WTC11 (cell line): Measurements from ENCODE around the gene SIPA1L3. TPM values are rescaled to one million over a fixed set of nuclear protein-coding genes. Genes with fewer than 3 reads are reported as not detected.

Experiments
- ATAC-seq: fragments of 200-7000 bp; cut with Tn5 transposase; 2 replicates; pipeline ENCODE4 v1.10.0; 2021; ENCODE audit warnings: mild to moderate bottlenecking, moderate library complexity
- CTCF ChIA-PET: fragments of 300-600 bp; sonication (Branson Sonifier 250); formaldehyde crosslinking; loops from one replicate; lab custom pipeline; 2021; ENCODE audit warnings: antibody characterized with exemption; lab: Charles Lee
- POLR2A ChIA-PET: fragments of 350-600 bp; sonication (Branson Sonifier 250); formaldehyde crosslinking; loops from one replicate; lab custom pipeline; 2021; ENCODE audit warnings: antibody characterized with exemption; lab: Charles Lee
- DNase-seq: peaks from one replicate; pipeline ENCODE4 v3.0.0; 2021; ENCODE audit warnings: low spot score
- H3K27ac Mint-ChIP-seq: 2 replicates; pipeline ENCODE4 v1.8.0; 2021; ENCODE audit warnings: mixed read lengths
- H3K27me3 Mint-ChIP-seq: 2 replicates; pipeline ENCODE4 v1.8.0; 2021; ENCODE audit warnings: low read depth, mild to moderate bottlenecking, moderate library complexity, mixed read lengths
- H3K36me3 Mint-ChIP-seq: 2 replicates; pipeline ENCODE4 v1.8.0; 2021; ENCODE audit warnings: mixed read lengths
- H3K4me1 Mint-ChIP-seq: 2 replicates; pipeline ENCODE4 v1.8.0; 2022; ENCODE audit warnings: mixed read lengths
- H3K4me3 Mint-ChIP-seq: 2 replicates; pipeline ENCODE4 v1.8.0; 2021; ENCODE audit warnings: mild to moderate bottlenecking, moderate library complexity, mixed read lengths
- H3K9me3 Mint-ChIP-seq: 2 replicates; pipeline ENCODE4 v1.8.0; 2021; ENCODE audit warnings: mixed read lengths
- CREM ChIP-seq: sonication (generic); formaldehyde crosslinking; IDR thresholded peaks from 2 replicates; pipeline ENCODE4 v1.8.1; 2022; ENCODE audit warnings: mild to moderate bottlenecking, missing genetic modification reagents, moderate library complexity
- GRHL2 ChIP-seq: fragments of 250-450 bp; sonication (Bioruptor Pico); IDR thresholded peaks from 2 replicates; pipeline ENCODE4 v1.8.0; 2022; ENCODE audit warnings: mild to moderate bottlenecking, moderate library complexity; ENCODE audit not compliant: insufficient replicate concordance, severe bottlenecking
- MYBL2 ChIP-seq: sonication (generic); formaldehyde crosslinking; IDR thresholded peaks from 2 replicates; pipeline ENCODE4 v1.8.1; 2023; ENCODE audit warnings: mild to moderate bottlenecking, moderate library complexity, missing genetic modification reagents
- NFYB ChIP-seq: sonication (generic); formaldehyde crosslinking; conservative IDR thresholded peaks from 2 replicates; pipeline ENCODE4 v1.8.0; 2022; ENCODE audit warnings: low read depth, missing genetic modification reagents
- NR2C2 ChIP-seq: sonication (generic); formaldehyde crosslinking; IDR thresholded peaks from 2 replicates; pipeline ENCODE4 v1.8.0; 2022; ENCODE audit warnings: mild to moderate bottlenecking, missing genetic modification reagents
- RORB ChIP-seq: fragments of 250-450 bp; sonication (Bioruptor Pico); IDR thresholded peaks from 2 replicates; pipeline ENCODE4 v1.9.0; 2021; ENCODE audit warnings: mild to moderate bottlenecking
- SP1 ChIP-seq: sonication (generic); formaldehyde crosslinking; conservative IDR thresholded peaks from 2 replicates; pipeline ENCODE4 v1.8.1; 2022; ENCODE audit warnings: missing genetic modification reagents
- TCF7 ChIP-seq: sonication (generic); formaldehyde crosslinking; IDR thresholded peaks from 2 replicates; pipeline ENCODE4 v1.8.0; 2022; ENCODE audit warnings: mild to moderate bottlenecking, low read depth, missing genetic modification reagents, moderate library complexity
- TEAD1 ChIP-seq: sonication (generic); formaldehyde crosslinking; IDR thresholded peaks from 2 replicates; pipeline ENCODE4 v1.8.0; 2022; ENCODE audit warnings: mild to moderate bottlenecking, missing genetic modification reagents
- TEAD4 ChIP-seq: sonication (generic); formaldehyde crosslinking; IDR thresholded peaks from 2 replicates; pipeline ENCODE4 v1.8.0; 2022; ENCODE audit warnings: mild to moderate bottlenecking, missing genetic modification reagents
- TP53 ChIP-seq: sonication (generic); formaldehyde crosslinking; IDR thresholded peaks from 2 replicates; pipeline ENCODE4 v1.8.1; 2023; ENCODE audit warnings: mild to moderate bottlenecking, missing genetic modification reagents
- ZNF121 ChIP-seq: sonication (generic); formaldehyde crosslinking; IDR thresholded peaks from 2 replicates; pipeline ENCODE4 v1.8.0; 2023; ENCODE audit warnings: missing genetic modification reagents
- ZNF219 ChIP-seq: sonication (generic); formaldehyde crosslinking; IDR thresholded peaks from 2 replicates; pipeline ENCODE4 v1.8.0; 2023; ENCODE audit warnings: missing genetic modification reagents, mild to moderate bottlenecking, borderline replicate concordance
- total RNA-seq: library from RNA; stranded (reverse); gene quantifications from 3 replicates; pipeline ENCODE4 v1.2.3, GENCODE V29; 2021
- TF ChIP-seq, protein P1 (sequence below): fragments of 250-450 bp; sonication (Bioruptor Pico); IDR thresholded peaks from 2 replicates; pipeline ENCODE4 v1.9.0; 2021; ENCODE audit warnings: moderate library complexity, mild to moderate bottlenecking, inconsistent platforms, borderline replicate concordance
- TF ChIP-seq, protein P2 (sequence below): sonication (generic); formaldehyde crosslinking; IDR thresholded peaks from 2 replicates; pipeline ENCODE4 v1.8.1; 2023; ENCODE audit warnings: mild to moderate bottlenecking, missing genetic modification reagents
- TF ChIP-seq, protein P3 (sequence below): sonication (generic); formaldehyde crosslinking; IDR thresholded peaks from 2 replicates; pipeline ENCODE4 v1.8.0; 2023; ENCODE audit warnings: missing genetic modification reagents, mild to moderate bottlenecking, borderline replicate concordance
- TF ChIP-seq, protein P4 (sequence below): fragments of 200-600 bp; IDR thresholded peaks from 2 replicates; pipeline ENCODE4 v1.8.0; 2022; ENCODE audit warnings: antibody characterized with exemption
- TF ChIP-seq, protein P5 (sequence below): fragments of 250-450 bp; sonication (Bioruptor Pico); IDR thresholded peaks from 2 replicates; pipeline ENCODE4 v1.9.0; 2021; ENCODE audit warnings: mild to moderate bottlenecking
- TF ChIP-seq, protein P6 (sequence below): sonication (generic); formaldehyde crosslinking; IDR thresholded peaks from 2 replicates; pipeline ENCODE4 v1.8.0; 2023; ENCODE audit warnings: mild to moderate bottlenecking, missing genetic modification reagents

The SIPA1L3 gene
- total RNA-seq, 1 experiment from 2014 or later: 41.5 TPM

DNA sequence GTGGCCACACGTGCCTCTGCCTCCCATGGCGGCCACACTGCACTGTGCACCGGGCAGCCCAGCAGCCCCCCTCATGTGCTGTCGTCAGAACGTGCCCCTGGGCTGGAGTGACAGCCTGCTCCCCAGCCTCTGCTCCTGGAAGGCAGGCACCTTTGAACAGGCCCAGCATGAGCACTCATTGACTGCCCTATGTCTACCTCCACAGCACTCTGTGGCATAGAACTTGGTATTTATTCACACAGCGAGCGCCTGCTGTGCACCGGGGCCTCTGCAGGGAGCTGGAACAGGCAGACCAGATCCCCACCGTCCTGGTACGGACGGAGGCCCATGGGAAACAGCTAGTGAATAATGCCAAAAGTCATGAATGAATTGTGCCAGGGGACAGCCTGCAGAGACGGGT lies 263.3 kb downstream of the SIPA1L3 start:
- H3K4me3 Mint-ChIP-seq: no peak overlapping the region
- peaks cover 25% of the 10 kb centered on the region for H3K4me1 Mint-ChIP-seq
- CTCF ChIA-PET: interaction anchor here (1.1 kb wide), 1 partner anchor 28 kb away, joined by 4 read pairs; no protein-coding TSS in a partner anchor
- H3K9me3 Mint-ChIP-seq: no peaks in the 10 kb centered on the region
- H3K27me3 Mint-ChIP-seq: no peaks in the 10 kb centered on the region
- POLR2A ChIA-PET: no interaction called here
- H3K27ac Mint-ChIP-seq: no peak overlapping the region; the same call in 1 of the 2 replicates
- DNase-seq (no peak), ATAC-seq (peak; percentile 33)
- TF ChIP-seq TEAD1 (CRISPR knock-in tag): no peak
- TF ChIP-seq, all 79 proteins: peak for 0
- peaks cover 3% of the 10 kb centered on the region for H3K36me3 Mint-ChIP-seq

DNA sequence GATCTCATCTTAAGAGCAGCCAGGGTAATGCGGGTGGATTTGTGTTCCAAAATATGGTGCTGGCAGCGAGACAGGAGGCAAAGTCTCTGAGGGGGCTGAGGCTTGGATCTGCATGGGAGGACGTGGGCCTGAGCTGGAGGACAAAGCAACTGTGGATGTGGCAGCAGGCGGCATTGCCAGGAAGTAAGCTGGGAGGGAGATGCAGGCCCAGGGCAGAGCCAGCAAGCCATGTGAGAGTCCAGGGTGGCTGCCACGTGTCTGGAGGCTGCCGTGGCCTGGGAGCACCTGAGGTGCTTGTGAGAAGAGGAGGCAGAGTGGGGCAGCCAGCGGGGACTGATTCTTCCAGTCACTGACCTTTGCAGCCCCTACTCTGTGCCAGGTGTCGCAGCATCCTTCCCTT lies 265.0 kb downstream of the SIPA1L3 start:
- ChIA-PET POLR2A (interaction anchor here (0.7 to 1.4 kb wide), 2 partner anchors 11 to 435 kb away, joined by 3 read pairs; no protein-coding TSS in a partner anchor), CTCF (interaction anchor here (0.9 to 2.8 kb wide), 2 partner anchors 30 to 37 kb away, joined by 3 to 20 read pairs; no protein-coding TSS in a partner anchor)
- no peak overlapping the region for H3K4me3 Mint-ChIP-seq
- H3K27me3 Mint-ChIP-seq: no peaks in the 10 kb centered on the region
- ATAC-seq (no peak), DNase-seq (no peak)
- H3K27ac Mint-ChIP-seq: peak overlapping the region; percentile 81
- H3K36me3 Mint-ChIP-seq: no peaks in the 10 kb centered on the region
- TF ChIP-seq, protein P1, sequence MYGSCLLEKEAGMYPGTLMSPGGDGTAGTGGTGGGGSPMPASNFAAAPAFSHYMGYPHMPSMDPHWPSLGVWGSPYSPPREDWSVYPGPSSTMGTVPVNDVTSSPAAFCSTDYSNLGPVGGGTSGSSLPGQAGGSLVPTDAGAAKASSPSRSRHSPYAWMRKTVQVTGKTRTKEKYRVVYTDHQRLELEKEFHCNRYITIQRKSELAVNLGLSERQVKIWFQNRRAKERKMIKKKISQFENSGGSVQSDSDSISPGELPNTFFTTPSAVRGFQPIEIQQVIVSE (CRISPR knock-in tag): no peak
- TF ChIP-seq SP1 (no peak), CREM (CRISPR knock-in tag) (no peak), ZNF121 (CRISPR knock-in tag) (no peak), RORB (CRISPR knock-in tag) (no peak), ZNF219 (no peak), GRHL2 (CRISPR knock-in tag) (no peak), TP53 (CRISPR knock-in tag) (no peak), NR2C2 (CRISPR knock-in tag) (no peak), TEAD4 (no peak), TCF7 (CRISPR knock-in tag) (no peak), MYBL2 (no peak), NFYB (CRISPR knock-in tag) (no peak)
- TF ChIP-seq, protein P2, sequence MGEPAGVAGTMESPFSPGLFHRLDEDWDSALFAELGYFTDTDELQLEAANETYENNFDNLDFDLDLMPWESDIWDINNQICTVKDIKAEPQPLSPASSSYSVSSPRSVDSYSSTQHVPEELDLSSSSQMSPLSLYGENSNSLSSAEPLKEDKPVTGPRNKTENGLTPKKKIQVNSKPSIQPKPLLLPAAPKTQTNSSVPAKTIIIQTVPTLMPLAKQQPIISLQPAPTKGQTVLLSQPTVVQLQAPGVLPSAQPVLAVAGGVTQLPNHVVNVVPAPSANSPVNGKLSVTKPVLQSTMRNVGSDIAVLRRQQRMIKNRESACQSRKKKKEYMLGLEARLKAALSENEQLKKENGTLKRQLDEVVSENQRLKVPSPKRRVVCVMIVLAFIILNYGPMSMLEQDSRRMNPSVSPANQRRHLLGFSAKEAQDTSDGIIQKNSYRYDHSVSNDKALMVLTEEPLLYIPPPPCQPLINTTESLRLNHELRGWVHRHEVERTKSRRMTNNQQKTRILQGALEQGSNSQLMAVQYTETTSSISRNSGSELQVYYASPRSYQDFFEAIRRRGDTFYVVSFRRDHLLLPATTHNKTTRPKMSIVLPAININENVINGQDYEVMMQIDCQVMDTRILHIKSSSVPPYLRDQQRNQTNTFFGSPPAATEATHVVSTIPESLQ (CRISPR knock-in tag): no peak
- TF ChIP-seq, protein P3, sequence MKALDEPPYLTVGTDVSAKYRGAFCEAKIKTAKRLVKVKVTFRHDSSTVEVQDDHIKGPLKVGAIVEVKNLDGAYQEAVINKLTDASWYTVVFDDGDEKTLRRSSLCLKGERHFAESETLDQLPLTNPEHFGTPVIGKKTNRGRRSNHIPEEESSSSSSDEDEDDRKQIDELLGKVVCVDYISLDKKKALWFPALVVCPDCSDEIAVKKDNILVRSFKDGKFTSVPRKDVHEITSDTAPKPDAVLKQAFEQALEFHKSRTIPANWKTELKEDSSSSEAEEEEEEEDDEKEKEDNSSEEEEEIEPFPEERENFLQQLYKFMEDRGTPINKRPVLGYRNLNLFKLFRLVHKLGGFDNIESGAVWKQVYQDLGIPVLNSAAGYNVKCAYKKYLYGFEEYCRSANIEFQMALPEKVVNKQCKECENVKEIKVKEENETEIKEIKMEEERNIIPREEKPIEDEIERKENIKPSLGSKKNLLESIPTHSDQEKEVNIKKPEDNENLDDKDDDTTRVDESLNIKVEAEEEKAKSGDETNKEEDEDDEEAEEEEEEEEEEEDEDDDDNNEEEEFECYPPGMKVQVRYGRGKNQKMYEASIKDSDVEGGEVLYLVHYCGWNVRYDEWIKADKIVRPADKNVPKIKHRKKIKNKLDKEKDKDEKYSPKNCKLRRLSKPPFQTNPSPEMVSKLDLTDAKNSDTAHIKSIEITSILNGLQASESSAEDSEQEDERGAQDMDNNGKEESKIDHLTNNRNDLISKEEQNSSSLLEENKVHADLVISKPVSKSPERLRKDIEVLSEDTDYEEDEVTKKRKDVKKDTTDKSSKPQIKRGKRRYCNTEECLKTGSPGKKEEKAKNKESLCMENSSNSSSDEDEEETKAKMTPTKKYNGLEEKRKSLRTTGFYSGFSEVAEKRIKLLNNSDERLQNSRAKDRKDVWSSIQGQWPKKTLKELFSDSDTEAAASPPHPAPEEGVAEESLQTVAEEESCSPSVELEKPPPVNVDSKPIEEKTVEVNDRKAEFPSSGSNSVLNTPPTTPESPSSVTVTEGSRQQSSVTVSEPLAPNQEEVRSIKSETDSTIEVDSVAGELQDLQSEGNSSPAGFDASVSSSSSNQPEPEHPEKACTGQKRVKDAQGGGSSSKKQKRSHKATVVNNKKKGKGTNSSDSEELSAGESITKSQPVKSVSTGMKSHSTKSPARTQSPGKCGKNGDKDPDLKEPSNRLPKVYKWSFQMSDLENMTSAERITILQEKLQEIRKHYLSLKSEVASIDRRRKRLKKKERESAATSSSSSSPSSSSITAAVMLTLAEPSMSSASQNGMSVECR (CRISPR knock-in tag): no peak
- TF ChIP-seq, protein P4, sequence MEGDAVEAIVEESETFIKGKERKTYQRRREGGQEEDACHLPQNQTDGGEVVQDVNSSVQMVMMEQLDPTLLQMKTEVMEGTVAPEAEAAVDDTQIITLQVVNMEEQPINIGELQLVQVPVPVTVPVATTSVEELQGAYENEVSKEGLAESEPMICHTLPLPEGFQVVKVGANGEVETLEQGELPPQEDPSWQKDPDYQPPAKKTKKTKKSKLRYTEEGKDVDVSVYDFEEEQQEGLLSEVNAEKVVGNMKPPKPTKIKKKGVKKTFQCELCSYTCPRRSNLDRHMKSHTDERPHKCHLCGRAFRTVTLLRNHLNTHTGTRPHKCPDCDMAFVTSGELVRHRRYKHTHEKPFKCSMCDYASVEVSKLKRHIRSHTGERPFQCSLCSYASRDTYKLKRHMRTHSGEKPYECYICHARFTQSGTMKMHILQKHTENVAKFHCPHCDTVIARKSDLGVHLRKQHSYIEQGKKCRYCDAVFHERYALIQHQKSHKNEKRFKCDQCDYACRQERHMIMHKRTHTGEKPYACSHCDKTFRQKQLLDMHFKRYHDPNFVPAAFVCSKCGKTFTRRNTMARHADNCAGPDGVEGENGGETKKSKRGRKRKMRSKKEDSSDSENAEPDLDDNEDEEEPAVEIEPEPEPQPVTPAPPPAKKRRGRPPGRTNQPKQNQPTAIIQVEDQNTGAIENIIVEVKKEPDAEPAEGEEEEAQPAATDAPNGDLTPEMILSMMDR: no peak
- TF ChIP-seq, protein P5, sequence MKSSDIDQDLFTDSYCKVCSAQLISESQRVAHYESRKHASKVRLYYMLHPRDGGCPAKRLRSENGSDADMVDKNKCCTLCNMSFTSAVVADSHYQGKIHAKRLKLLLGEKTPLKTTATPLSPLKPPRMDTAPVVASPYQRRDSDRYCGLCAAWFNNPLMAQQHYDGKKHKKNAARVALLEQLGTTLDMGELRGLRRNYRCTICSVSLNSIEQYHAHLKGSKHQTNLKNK: no peak
- TF ChIP-seq, protein P6, sequence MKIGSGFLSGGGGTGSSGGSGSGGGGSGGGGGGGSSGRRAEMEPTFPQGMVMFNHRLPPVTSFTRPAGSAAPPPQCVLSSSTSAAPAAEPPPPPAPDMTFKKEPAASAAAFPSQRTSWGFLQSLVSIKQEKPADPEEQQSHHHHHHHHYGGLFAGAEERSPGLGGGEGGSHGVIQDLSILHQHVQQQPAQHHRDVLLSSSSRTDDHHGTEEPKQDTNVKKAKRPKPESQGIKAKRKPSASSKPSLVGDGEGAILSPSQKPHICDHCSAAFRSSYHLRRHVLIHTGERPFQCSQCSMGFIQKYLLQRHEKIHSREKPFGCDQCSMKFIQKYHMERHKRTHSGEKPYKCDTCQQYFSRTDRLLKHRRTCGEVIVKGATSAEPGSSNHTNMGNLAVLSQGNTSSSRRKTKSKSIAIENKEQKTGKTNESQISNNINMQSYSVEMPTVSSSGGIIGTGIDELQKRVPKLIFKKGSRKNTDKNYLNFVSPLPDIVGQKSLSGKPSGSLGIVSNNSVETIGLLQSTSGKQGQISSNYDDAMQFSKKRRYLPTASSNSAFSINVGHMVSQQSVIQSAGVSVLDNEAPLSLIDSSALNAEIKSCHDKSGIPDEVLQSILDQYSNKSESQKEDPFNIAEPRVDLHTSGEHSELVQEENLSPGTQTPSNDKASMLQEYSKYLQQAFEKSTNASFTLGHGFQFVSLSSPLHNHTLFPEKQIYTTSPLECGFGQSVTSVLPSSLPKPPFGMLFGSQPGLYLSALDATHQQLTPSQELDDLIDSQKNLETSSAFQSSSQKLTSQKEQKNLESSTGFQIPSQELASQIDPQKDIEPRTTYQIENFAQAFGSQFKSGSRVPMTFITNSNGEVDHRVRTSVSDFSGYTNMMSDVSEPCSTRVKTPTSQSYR (CRISPR knock-in tag): no peak
- no peaks in the 10 kb centered on the region for H3K9me3 Mint-ChIP-seq
- peaks cover 25% of the 10 kb centered on the region for H3K4me1 Mint-ChIP-seq
